NOMO-1 (cell line): ENCODE data around the gene DIP2C.
"Not testable (repeated sequence)": the region's sequence is repeated elsewhere in the genome, so short reads cannot be mapped to it uniquely, and the experiment has no call there.

ENCODE experiments used
- DNase-seq, 2 experiments: peaks; one replicate each; lab custom pipeline; 2025; ENCODE audit not compliant: unreplicated experiment in 2 of 2; lab: John Stamatoyannopoulos, UW

Gene DIP2C

DNA sequence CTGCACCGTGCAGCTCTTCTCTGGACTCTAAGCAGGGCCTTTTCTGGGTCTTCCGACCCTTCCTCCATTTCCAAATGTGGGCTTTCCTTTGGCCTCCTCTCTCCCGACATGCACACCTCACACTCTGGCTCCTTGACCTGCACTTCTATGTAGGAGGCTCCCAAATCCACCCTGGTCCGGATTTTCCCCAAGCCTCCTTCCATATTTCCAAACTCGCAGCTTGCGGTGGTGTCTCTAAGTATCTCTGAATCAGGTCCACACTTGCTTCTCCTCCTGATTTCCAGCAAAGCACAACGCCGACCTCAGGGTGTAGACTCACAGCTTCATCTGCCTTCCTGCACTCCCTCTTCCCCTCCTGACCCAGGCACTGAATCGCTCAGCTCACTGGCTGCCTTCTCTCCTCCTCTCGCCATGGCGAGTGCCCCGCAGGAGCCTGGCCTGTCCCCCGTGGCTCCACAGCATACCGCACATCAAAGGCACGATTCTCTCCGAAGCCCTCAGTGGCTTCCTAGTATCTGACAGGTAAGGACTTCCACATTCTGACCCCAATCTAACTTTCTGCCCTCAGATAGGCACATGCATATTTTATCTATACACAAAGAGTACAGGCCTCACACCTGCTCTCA, 27.8 kb downstream of the DIP2C start:
- no peak for DNase-seq

DNA sequence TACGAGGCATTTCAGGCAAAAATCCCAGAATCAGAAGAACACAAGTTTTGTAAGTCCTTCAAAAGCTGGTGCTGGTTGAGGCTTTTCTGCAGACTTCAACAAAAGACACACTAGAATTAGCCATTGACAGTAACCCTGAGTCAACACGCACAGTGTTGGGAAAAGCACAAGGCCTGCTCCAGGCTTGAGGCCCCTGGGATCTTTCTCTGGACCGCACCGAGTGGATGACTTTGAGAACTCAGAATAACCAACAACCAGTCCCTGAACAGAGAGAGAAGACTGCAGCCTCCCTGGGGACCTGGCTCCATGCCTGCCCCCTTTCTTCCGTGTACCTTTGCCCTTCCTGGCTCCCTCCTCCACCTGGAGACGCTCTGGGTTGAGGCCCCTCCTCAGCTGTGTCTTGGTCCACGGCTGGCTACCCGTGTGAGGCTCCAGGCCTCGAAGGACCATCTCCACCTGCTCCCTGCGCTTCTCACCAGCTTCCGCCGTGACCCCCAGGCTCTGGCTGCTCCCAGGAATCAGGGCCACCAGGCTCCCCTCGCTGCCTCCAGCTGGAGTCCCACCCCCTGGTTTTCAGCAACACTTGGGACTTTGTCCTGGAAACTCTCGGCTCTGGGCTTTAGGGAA, 28.4 kb downstream of the DIP2C start:
- no peak for DNase-seq

DNA sequence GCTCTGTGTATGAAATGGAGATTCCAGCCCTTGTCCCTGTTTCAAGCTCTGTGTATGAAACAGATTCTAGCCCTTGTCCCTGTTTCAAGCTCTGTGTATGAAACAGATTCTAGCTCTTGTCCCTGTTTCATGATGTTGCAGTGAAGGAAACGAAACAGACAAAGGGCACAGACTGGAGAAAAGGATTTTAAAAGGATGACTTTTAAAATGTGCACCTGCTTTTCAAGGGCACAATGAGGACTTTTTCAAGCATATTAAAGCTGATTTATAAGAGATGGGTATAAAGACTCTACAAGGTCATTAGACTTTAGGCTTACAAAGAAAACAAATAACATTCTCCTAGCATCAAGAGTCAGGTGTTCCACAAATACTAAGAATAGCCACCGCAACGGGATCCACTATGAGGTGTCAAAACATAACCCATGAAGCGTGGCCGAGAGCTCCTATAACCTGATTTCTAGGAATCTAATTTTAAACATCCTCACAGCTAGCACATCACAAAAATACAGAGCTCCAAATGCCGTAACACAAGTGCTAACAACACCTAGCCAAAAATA, 29.0 kb downstream of the DIP2C start:
- no peak for DNase-seq

DNA sequence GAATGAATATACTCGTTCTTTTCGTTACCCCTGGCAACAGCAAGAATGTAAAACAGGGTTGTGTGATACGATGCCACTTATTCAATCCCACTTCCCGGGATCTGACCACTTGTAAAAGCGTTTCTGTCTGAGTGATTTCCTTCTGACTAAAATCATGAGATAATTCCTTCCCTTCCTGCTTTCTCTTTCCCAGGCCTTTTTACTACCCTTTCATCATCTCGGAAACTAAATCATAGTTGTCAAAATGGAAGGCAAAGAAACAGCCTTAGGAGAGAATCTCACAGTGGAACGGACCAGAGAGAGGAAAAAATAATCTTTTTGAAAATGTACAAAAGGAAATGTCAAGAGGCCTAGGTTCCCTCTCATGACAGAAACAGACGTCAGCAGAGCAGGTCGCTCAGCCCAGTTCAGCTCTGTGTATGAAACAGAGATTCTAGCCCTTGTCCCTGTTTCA, 29.8 kb downstream of the DIP2C start:
- no peak for DNase-seq

DNA sequence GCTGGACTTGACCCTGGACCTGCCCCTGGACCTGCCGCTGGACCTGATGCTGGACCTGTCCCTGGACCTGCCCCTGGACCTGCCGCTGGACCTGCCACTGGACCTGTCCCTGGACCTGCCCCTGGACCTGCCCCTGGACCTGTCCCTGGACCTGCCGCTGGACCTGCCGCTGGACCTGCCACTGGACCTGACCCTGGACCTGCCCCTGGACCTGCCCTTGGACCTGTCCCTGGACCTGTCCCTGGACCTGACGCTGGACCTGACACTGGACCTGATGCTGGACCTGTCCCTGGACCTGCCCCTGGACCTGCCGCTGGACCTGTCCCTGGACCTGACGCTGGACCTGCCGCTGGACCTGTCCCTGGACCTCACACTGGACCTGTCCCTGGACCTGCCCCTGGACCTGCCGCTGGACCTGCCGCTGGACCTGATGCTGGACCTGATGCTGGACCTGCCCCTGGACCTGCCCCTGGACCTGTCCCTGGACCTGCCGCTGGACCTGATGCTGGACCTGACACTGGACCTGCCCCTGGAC, 31.6 kb downstream of the DIP2C start:
- DNase-seq: not testable (repeated sequence)

- DNase-seq: no peak
Observed at GRCh38 chr10:656883-657282, 32.6 kb downstream of the DIP2C start.

GRCh38 chr10:655184-655583, 34.3 kb downstream of the DIP2C start:
- no peak for DNase-seq

GRCh38 chr10:654647-654996, 34.8 kb downstream of the DIP2C start:
- no peak for DNase-seq

GRCh38 chr10:653991-654646, 35.3 kb downstream of the DIP2C start:
- DNase-seq: no peak

DNA sequence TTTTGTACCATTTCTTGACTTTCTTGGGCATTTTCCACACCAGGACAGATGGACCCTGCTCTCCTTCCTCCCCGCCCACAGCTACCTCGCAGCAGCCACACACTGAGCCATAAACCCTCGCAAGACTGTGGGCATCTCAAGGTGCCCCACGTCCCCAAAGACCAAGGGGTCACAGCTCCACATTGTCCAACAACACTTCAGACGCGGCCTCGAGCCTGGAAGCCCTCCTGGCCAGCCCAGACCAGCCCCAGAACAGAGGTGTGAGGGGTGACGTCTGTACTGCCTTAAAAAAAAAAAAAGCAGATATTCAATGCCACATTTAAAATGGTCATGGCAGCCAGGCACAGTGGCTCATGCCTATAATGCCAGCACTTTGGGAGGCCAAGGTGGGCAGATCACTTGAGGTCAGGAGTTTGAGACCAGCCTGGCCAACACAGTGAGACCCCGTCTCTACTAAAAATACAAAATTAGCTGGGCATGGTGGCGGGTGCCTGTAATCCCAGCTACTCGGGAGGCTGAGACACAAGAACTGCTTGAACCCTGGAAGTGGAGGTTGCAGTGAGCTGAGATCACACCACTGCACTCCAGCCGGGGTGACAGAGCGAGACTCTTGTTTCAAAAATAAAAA, 36.5 kb downstream of the DIP2C start:
- DNase-seq: not testable (repeated sequence)

DNA sequence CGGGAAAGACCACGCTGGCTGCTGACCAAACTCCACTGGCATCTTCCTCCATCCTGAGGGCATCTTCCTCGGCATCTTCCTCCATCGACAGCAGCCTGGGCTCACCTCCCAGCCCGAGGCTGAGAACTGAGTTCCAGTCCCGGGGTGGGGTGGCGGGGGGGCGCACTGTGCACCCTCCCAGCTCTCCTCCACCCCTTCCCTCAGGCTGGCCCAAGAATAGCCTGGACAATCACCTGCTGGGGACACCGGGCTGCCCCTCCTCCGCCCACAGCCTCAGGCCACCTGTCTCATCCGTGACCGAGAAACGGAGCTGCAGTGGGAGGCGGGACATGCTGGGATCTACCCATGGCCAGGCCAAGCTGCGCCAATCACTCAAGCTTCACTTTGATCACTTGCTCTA, 37.2 kb downstream of the DIP2C start:
- DNase-seq: no peak

GRCh38 chr10:651692-652091, 37.8 kb downstream of the DIP2C start:
- DNase-seq: no peak

GRCh38 chr10:650886-651615, 38.4 kb downstream of the DIP2C start:
- DNase-seq: no peak

DNA sequence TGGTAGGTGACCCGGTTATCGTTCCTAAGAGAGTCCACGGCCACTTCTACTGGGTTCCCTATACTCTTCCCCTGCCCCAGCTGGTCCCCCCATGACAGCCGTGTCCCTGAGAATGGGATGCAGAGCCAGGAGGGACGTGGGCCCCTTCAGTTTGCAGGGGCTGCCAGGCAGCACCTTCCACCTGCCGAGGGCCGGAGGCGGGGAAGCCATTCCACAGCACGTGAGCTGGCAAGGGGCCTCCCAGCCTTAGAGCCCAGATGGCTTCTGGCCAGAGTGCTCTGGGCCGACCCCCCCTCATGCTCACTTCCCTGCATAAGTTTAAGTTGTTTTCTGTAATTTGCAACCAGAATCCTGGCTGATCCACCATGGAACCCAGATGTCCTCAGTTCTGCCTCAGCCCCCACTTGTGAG, 39.0 kb downstream of the DIP2C start:
- no peak for DNase-seq

GRCh38 chr10:649798-650440, 39.5 kb downstream of the DIP2C start:
- DNase-seq: no peak

DNA sequence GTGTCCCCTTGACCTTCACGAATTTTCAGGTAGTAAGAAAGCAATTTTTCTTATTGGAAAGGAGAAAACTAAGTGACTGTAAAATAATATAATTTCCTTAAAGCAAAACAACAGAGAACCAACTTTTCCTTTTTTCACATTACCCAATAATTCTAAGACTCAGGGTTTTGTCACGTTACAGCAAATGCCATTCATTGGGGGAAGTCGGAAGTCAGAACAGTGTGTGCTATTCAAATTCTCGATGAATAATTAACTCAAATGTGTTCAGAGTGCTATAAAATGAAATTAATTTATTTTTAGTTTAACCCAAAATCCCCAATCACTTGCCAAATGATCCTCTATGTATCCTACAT, 40.0 kb downstream of the DIP2C start:
- no peak for DNase-seq

DNA sequence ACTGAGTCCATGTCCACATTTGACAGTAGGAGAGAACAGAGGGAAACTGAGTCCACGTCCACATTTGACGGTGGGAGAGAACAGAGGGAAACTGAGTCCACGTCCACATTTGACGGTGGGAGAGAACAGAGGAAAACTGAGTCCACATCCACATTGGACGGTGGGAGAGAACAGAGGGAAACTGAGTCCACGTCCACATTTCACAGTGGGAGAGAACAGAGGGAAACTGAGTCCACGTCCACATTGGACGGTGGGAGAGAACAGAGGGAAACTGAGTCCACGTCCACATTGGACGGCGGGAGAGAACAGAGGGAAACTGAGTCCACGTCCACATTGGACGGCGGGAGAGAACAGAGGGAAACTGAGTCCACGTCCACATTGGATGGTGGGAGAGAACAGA, 42.4 kb downstream of the DIP2C start:
- DNase-seq: not testable (repeated sequence)

- no peak for DNase-seq
Observed at GRCh38 chr10:646118-646524, 43.3 kb downstream of the DIP2C start.

DNA sequence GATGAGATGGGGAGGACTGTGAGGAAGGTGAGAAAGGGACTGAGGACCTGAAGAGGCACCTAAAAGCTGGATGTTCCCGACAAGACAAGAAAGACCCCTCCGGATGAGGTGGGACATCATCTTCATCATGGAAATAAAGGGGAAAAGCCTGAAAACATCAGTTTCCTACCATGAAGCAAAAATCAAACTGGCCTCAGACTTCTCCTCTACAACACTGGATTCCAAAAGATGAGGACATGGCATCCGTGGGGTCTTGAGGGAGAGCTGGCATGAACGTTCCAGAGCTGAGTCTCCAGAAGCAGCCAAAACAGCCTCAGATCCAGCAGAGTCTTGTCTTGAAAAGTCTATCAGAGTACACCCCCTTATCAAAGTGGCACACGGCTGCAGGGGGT, 44.5 kb downstream of the DIP2C start:
- no peak for DNase-seq
